AG10803 (cell line): ENCODE measurements around the gene PRPF38A.
A peak's percentile ranks its signal among the peaks of the same experiment; 100 is the strongest.

Experiments
- DNase-seq: peaks from one replicate; pipeline ENCODE4 v3.0.0; 2010; ENCODE audit warnings: low read depth
- H3K4me3 ChIP-seq: 2 replicates; pipeline ENCODE4 v1.5.1; 2011; ENCODE audit warnings: mild to moderate bottlenecking, low read length, control low read depth
- TF ChIP-seq, protein P1 (sequence below): conservative IDR thresholded peaks from 2 replicates; pipeline ENCODE4 v1.5.1; 2011; ENCODE audit warnings: mild to moderate bottlenecking, low read length, control low read depth, inconsistent platforms

PRPF38A gene

GRCh38 chr1:52359676-52360594 is 44.5 kb upstream of the PRPF38A start:
- no peak overlapping the region for H3K4me3 ChIP-seq
- TF ChIP-seq, protein P1, sequence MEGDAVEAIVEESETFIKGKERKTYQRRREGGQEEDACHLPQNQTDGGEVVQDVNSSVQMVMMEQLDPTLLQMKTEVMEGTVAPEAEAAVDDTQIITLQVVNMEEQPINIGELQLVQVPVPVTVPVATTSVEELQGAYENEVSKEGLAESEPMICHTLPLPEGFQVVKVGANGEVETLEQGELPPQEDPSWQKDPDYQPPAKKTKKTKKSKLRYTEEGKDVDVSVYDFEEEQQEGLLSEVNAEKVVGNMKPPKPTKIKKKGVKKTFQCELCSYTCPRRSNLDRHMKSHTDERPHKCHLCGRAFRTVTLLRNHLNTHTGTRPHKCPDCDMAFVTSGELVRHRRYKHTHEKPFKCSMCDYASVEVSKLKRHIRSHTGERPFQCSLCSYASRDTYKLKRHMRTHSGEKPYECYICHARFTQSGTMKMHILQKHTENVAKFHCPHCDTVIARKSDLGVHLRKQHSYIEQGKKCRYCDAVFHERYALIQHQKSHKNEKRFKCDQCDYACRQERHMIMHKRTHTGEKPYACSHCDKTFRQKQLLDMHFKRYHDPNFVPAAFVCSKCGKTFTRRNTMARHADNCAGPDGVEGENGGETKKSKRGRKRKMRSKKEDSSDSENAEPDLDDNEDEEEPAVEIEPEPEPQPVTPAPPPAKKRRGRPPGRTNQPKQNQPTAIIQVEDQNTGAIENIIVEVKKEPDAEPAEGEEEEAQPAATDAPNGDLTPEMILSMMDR: no peak
- no peak for DNase-seq

- DNase-seq: no peak
- no peak overlapping the region for H3K4me3 ChIP-seq
- TF ChIP-seq, protein P1: no peak
Measured at GRCh38 chr1:52360595-52360968, 43.8 kb upstream of the PRPF38A start.

GRCh38 chr1:52364235-52364839 is 40.1 kb upstream of the PRPF38A start:
- peak overlapping the region; percentile 88 for H3K4me3 ChIP-seq
- TF ChIP-seq, protein P1: no peak
- DNase-seq: no peak

DNA sequence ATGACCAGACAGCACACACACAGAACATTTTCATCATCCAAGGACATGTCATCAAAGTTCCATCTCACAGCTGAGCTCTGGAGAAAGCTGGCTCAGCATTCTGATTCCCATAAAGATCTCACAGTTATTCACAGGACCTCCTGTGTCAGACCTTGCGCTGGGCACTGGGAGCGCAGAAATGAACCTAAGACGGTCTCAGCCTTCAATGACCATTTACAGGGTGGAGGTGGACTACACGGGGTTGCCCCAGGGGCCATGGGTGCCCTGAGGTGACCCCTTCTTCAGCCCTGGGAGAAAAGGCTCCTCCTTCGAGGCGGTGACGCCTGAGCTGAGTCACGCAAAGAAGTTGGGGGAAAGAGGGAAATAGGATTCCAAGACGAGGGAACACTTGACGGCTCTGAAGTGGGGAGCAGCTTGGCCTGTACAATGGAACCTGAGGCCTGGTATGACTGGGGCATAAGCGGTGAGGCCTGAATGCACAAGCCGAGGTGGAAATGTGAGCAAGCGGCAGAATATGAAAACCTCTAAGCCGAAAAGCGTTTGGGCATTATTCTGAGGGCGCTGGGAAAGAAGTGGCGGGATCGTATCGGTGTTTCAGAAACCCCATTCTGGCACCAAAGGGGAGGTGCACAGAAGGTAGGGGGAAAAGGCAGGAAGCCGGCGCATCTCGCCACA is 39.2 kb upstream of the PRPF38A start:
- peak; percentile 69 for DNase-seq
- H3K4me3 ChIP-seq: peak overlapping the region; percentile 88
- TF ChIP-seq, protein P1: no peak

DNA sequence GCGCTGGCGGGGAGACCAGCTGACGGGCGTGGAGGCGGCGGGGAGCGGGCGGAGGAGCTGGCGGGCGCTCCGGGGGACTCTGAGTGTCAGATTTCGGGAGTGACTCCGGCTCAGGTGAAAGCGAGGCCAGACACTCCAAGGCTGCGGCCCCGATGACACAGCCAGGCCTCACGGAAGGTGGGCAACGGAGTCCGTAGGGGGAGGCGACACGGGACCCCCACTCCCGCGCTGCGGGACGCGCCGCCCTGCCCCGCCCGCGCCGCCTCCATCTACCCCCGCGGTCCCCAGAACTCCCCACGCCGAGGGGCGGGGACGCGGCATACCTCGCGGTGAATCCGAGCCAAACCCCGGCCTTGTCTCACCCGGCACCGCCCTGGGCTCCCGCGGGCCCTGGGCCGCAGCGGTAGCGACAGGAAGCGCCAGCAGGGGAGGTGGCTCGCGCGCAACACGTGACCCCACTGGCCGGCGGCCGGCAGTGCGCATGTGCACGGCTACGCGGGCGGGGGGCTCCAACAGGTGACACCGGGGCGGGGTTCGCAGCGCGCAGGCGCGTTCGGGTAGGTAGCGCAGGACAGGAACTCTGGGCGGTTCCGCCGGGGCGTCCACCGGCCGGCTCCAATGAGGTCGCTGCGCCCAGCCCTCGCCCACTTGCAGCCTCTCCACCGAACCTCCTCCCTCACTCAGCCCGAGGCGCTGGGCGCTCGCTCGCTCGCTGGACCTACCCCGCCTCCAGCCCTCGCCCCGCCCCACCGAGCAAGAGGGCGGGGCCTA is 38.5 kb upstream of the PRPF38A start, which contains the start of gene CC2D1B:
Gene CC2D1B (minus strand): TSS at position 460 of the 771 bp plus-strand sequence. CDS start 1,585 bp downstream, outside the sequence.
- peak; percentile 94 for DNase-seq
- peak within 1 kb of the TSS; percentile 88 for H3K4me3 ChIP-seq
- TF ChIP-seq, protein P1: no peak

DNA sequence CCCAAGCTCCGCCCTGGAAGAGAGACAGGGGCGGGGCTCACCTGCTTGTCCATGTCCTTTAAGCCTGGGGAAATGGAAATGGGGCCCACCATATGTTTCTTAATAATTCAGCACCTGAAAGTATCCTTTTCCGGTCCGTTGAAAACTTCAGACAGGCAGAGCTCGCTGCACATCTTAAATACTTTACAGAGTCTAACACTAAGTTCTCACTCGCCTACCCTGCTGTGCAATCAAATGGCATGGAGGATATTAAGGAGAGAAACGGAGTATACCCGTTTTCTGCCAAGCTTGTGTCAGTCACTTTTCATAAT is 37.9 kb upstream of the PRPF38A start:
- TF ChIP-seq, protein P1: no peak
- peak overlapping the region; percentile 88 for H3K4me3 ChIP-seq
- DNase-seq: no peak
